Stimulated activated CD4-positive, alpha-beta T cell treated with anti-CD3 and anti-CD28 coated beads, Interleukin-15, amount 100 ng/mL, for 48 hours (primary cell): Measurements from ENCODE around the gene RHBDD3.
"Not testable (repeated sequence)": the region's sequence is repeated elsewhere in the genome, so short reads cannot be mapped to it uniquely, and the experiment has no call there.

Source experiments
- DNase-seq, 2 donors: peaks; one replicate each; pipeline ENCODE4 v3.0.0-alpha.2; 2020; ENCODE audit warnings: low read depth in 2 of 2

RHBDD3 gene

DNA sequence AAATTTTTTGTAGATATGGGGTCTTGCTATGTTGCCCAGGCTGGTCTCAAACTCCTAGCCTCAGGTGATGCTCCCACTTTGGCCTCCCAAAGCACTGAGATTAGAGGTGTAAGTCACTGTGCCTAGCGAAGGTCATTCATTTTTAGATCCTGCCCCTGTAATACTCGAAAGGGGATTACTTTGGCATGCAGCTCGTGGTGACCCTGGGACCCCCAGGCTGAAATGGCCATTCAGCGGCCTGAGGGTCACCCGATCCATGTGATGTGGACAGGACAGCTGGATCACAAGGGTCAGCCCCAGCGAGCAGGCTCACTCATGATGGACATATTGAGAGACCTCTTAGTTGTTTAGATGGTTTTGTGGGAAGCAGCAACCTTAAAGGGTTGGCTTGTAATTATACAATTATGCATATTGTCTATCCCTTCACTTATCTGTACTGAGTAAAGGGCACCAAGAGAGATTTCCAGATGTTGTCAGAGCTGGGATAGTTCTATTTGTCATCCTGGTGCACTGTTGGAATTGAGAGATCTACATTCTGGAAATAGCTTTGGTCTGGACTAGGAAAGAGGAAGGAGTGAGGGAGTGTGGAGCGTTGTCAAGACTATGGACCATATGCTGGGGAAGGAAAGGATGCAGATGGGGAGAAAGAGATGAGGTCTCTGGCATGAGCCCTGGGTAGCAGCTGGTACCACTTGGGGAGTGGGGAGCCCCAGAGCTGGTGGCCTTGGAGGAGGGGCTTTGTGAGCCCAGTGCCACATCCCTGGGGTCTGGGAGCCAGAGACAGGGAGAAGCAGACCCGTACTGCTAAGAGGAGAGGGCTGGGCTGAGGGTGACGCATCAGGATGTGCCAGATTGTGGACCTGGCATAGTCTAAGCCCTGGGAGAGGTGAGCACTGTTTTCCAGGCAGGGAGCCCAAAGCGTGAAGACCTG is 15.5 kb downstream of the RHBDD3 start:
- no peak for DNase-seq

- no peak for DNase-seq
These were observed 16.5 kb downstream of the RHBDD3 start for GRCh38 chr22:29251265-29251664.

GRCh38 chr22:29247891-29248290 is 19.9 kb downstream of the RHBDD3 start:
- DNase-seq, result not testable (repeated sequence)

GRCh38 chr22:29245626-29246385 is 22.0 kb downstream of the RHBDD3 start:
- peak; percentile 47 to 53 for DNase-seq

- no peak for DNase-seq
These were observed 22.8 kb downstream of the RHBDD3 start for GRCh38 chr22:29244785-29245625.

GRCh38 chr22:29243874-29244446 is 23.8 kb downstream of the RHBDD3 start:
- DNase-seq, result no peak

DNA sequence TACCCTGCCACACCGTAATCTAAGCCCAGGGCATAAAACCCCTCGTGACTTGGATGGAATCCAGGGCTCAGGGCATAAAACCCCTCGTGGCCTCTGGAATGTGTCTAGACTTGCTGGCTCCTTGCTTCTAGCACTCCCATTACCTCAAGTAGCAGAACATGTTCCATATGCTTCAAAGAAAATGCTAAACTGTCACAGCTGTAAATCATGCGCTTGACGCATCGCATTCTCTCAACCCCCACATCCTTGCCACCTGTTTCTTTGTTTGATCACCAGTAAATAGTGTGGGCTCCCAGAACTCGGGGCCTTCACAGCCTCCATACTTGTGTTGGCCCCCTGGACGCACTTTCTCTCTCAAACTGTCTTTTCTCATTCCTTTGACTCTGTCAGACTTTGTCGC is 27.3 kb downstream of the RHBDD3 start:
- not testable (repeated sequence) for DNase-seq

DNA sequence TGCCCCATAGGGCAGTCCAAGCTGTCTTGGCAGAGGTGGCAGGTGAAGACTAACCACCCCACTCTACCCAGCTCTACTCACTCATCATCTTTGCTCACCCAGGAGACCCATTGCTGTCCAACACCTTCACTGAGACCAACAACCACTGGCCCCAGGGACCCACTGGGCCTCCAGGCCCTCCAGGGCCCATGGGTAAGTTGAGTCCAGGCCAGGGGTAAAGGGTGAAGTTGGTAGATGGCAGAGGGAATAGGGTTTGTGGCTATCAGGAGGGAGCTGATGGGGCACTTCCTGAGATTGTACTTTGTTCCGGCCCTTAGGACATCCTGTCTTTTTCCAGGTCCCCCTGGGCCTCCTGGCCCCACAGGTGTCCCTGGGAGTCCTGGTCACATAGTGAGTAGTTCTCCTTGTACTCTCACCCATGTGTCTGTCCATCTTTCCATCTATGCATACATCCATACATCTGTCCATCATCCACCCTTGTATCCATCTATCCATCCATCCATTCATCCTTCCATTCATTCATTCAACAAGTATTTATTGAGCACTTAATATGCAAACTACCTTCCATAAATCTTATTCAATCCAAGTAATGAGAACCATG is 34.4 kb downstream of the RHBDD3 start:
- DNase-seq, result no peak

- DNase-seq, result no peak
These were observed 35.5 kb downstream of the RHBDD3 start for GRCh38 chr22:29231971-29232959.

GRCh38 chr22:29230972-29231875 is 36.6 kb downstream of the RHBDD3 start:
- no peak for DNase-seq

DNA sequence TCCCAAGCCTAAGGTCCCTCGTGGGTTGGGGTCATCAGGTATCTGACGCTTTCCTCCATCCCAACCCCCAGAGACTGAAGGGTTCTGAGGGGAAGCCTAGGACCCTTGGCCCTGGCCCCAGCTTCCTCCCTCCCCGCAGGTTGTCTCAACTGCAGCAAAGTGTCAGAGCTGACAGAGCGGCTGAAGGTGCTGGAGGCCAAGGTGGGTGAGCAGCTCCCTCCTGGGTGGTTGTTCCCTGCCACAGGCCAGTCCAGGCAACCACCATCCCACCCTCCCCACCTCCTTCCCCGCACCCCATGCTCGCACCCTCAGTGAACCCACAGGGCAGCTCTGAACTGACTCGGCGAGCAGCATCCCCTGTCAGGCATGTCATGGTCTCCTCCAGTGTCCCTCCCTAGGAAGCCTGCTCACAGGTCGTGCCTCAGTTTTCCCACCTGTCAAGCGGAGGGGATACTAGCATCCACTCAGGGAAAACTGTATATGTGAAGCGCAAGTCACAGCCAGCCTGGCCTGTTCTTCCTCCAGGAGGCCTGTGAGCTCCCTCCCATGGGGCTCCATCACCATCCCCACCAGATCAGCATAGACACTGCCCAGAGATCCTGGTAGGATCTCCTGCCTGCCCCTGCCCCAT is 41.3 kb downstream of the RHBDD3 start:
- no peak for DNase-seq

DNA sequence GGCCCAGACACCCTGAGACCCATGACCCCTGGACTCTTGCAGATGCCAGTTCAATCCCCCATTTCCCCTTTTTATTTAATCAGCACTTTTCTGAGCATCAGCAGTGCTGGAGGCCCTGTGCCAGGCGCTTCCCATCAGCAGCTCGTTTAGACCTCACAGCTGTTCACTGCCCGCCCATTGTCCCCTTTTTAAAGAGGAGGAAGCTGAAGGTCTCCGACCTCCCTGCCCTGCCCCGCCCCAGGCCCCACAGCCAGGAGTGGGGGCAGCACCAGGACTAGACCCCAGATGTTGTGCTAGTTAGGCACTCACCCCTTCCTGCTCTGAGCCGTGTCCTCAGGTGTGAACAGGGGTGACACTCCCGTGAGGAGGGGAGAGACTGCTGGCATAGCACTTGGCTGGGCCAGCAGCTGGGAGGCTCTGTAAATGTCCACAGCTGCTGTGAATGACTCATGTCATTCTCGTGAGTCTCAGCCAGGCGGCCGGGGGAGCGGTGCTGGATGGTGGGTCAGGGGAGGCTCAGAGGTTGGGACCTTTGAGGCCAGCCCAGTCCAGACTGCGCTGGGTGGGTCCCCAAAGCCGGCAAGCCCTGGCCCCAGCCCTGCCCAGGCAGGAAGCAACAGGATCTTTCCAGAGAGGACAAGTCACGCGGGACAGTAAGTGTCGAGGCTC is 42.2 kb downstream of the RHBDD3 start:
- DNase-seq, result no peak

DNA sequence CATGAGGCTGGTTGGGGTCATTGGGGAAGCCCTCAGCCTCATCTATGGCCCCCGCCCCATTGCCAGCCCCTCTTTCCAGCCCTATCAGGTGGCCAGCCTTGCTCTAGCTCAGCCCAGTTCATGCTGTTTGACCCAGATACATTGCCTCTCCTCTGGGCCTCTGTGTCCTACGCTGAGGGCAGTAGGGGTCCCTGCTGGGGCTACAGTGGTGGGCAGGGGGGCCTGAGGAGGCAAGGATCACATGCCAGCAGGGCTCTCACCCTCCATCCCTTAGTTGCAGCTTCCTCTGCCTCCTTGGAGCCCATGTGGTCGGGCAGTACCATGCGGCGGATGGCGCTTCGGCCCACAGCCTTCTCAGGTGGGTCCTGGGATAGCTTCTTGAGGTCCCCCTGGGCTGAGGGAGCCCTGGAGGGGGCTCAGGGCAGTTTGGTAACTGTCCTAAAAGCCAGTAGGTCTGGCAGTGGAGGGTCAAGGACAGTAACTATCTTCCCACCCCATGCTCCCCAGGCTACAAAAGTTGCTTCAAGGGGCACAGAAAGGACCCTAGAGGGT is 42.8 kb downstream of the RHBDD3 start:
- no peak for DNase-seq

GRCh38 chr22:29224121-29224858 is 43.5 kb downstream of the RHBDD3 start:
- no peak for DNase-seq

DNA sequence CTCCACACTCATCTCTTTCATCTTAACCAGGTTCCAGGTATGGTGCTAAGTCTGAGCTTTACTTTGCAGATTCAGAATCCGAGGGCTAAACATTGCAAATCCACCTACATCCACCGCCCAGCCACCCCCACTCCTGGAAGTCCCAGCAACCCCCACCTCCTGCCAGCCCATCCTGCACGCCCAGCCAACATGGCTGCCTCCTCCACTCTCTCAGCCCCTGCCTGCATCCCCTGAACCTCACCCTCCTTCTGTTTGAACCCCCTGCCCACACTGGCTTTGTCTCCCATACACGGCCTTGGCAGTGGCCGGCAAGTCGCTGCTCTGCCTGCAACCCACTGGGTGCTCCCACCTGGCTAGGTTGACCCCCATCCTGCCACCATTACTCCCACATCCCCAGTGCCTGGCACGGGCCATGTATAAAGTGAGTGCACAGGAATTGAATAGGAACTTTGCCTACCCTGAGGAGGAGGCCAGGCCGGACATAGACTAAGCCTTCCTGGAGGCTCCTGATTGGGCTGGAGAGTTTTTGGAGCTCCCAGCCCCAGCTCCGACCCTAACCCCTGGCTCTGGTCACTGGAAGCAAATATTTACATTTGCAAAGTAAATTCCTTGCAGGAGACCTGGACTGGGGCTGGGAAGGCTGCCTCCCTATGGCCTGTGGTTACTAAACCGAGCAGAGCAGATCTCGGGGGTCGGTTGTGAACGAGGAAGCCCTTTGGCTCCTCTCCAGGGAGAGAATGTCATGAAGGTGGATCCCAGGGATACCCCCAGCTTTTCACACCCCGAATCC is 47.7 kb downstream of the RHBDD3 start:
- no peak for DNase-seq

GRCh38 chr22:29219409-29219782 is 48.4 kb downstream of the RHBDD3 start:
- DNase-seq, result not testable (repeated sequence)
